Neural cell (in vitro differentiated cells): ENCODE data around the gene CCDC63. TPM values are rescaled to one million over a fixed set of nuclear protein-coding genes. Genes with fewer than 3 reads are reported as not detected.

Experiments used
- H2AFZ ChIP-seq: fragments of 200-600, 300-800 bp; sonication (generic), shearing (Covaris generic); 2 replicates; pipeline ENCODE4 v1.6.0; 2014; ENCODE audit warnings: low read depth, mild to moderate bottlenecking, antibody characterized with exemption, low read length, moderate library complexity
- H3F3A ChIP-seq: fragments of 200-600 bp; shearing (Covaris generic); 2 replicates; pipeline ENCODE4 v1.6.1; 2016; ENCODE audit warnings: mild to moderate bottlenecking, moderate library complexity, mixed read lengths, antibody characterized with exemption, low read length; ENCODE audit not compliant: insufficient read depth, poor library complexity, severe bottlenecking
- H3K27ac ChIP-seq: fragments of 200-600, 300-800 bp; sonication (generic), shearing (Covaris generic); 2 replicates; pipeline ENCODE4 v1.5.1; 2014; ENCODE audit warnings: mild to moderate bottlenecking, low read length, moderate library complexity
- H3K27me3 ChIP-seq: fragments of 300-800, 200-600 bp; sonication (generic), shearing (Covaris generic); 2 replicates; pipeline ENCODE4 v1.6.0; 2014; ENCODE audit warnings: mild to moderate bottlenecking, low read depth, low read length, moderate library complexity; ENCODE audit not compliant: insufficient read depth
- H3K36me3 ChIP-seq: fragments of 300-800, 200-600 bp; sonication (generic), shearing (Covaris generic); 2 replicates; pipeline ENCODE4 v1.5.1; 2014; ENCODE audit warnings: mild to moderate bottlenecking, antibody characterized with exemption, low read length, moderate library complexity; ENCODE audit not compliant: insufficient read depth
- H3K4me2 ChIP-seq: fragments of 300-800, 200-600 bp; sonication (generic), shearing (Covaris generic); 2 replicates; pipeline ENCODE4 v1.6.0; 2014; ENCODE audit warnings: mild to moderate bottlenecking, low read length
- H3K4me3 ChIP-seq: fragments of 300-800, 200-600 bp; sonication (generic), shearing (Covaris generic); 2 replicates; pipeline ENCODE4 v1.5.1; 2014; ENCODE audit warnings: mild to moderate bottlenecking, low read length, moderate library complexity
- H3K79me2 ChIP-seq: fragments of 200-600 bp; shearing (Covaris generic); replicated peaks from 2 replicates; pipeline ENCODE4 v1.6.0; 2014; ENCODE audit warnings: mild to moderate bottlenecking, low read length, moderate library complexity; ENCODE audit not compliant: insufficient read depth
- H3K9ac ChIP-seq: fragments of 300-800, 200-600 bp; sonication (generic), shearing (Covaris generic); 2 replicates; pipeline ENCODE4 v1.6.1; 2016; ENCODE audit warnings: mild to moderate bottlenecking, low read length, mixed read lengths
- H3K9me2 ChIP-seq: fragments of 200-600 bp; shearing (Covaris generic); 2 replicates; pipeline ENCODE4 v1.6.1; 2016; ENCODE audit warnings: mild to moderate bottlenecking, low read length, mixed read lengths; ENCODE audit not compliant: insufficient read depth
- H3K9me3 ChIP-seq: fragments of 200-600, 300-800 bp; sonication (generic), shearing (Covaris generic); 2 replicates; pipeline ENCODE4 v1.6.1; 2016; ENCODE audit warnings: mild to moderate bottlenecking, mixed run types, low read length, moderate library complexity, mixed read lengths
- H4K20me1 ChIP-seq: fragments of 200-600 bp; shearing (Covaris generic); 2 replicates; pipeline ENCODE4 v1.6.1; 2016; ENCODE audit warnings: mild to moderate bottlenecking, mixed run types; ENCODE audit not compliant: insufficient read depth
- CTCF ChIP-seq: fragments of 450-650 bp; IDR thresholded peaks from 2 replicates; pipeline ENCODE4 v1.5.1; 2014; ENCODE audit warnings: antibody characterized with exemption, mild to moderate bottlenecking, moderate library complexity; ENCODE audit not compliant: poor library complexity, severe bottlenecking
- EP300 ChIP-seq: fragments of 450-650 bp; conservative IDR thresholded peaks from 2 replicates; pipeline ENCODE4 v1.6.1; 2014; ENCODE audit warnings: antibody characterized with exemption, mild to moderate bottlenecking, moderate library complexity; ENCODE audit not compliant: poor library complexity, severe bottlenecking
- EZH2 ChIP-seq: fragments of 200-600, 300-800 bp; shearing (Covaris generic), sonication (generic); IDR thresholded peaks from 2 replicates; pipeline ENCODE4 v1.6.1; 2014; ENCODE audit warnings: antibody characterized with exemption, low read length, borderline replicate concordance, mild to moderate bottlenecking; ENCODE audit not compliant: insufficient read depth, poor library complexity, severe bottlenecking
- MXI1 ChIP-seq: fragments of 450-650 bp; conservative IDR thresholded peaks from 2 replicates; pipeline ENCODE4 v1.6.1; 2014; ENCODE audit warnings: antibody characterized with exemption, mild to moderate bottlenecking; ENCODE audit not compliant: poor library complexity, severe bottlenecking
- POLR2AphosphoS5 ChIP-seq: IDR thresholded peaks from 2 replicates; pipeline ENCODE4 v1.6.1; 2012
- RAD21 ChIP-seq: fragments of 450-650 bp; conservative IDR thresholded peaks from 2 replicates; pipeline ENCODE4 v1.6.1; 2014; ENCODE audit warnings: antibody characterized with exemption, mild to moderate bottlenecking, moderate library complexity
- REST ChIP-seq: IDR thresholded peaks from 2 replicates; pipeline ENCODE4 v1.6.1; 2012; ENCODE audit warnings: borderline replicate concordance
- SMC3 ChIP-seq: fragments of 450-650 bp; conservative IDR thresholded peaks from 2 replicates; pipeline ENCODE4 v1.6.1; 2014; ENCODE audit warnings: antibody characterized with exemption, mild to moderate bottlenecking, moderate library complexity; ENCODE audit not compliant: poor library complexity
- TAF1 ChIP-seq: IDR thresholded peaks from 2 replicates; pipeline ENCODE4 v1.6.1; 2012; ENCODE audit warnings: low read depth
- polyA plus RNA-seq: library from polyadenylated mRNA; depleted of rRNA; stranded (reverse); fragments of >200 nt; gene quantifications from 2 replicates; pipeline ENCODE4 v1.2.3, GENCODE V29; 2014

Gene CCDC63
- polyA plus RNA-seq, 1 donor from 2014 or later: not detected

- Histone ChIP-seq H2AFZ (no peak overlapping the region), H3K9me3 (no peaks in the 10 kb centered on the region), H3K9me2 (no peaks in the 10 kb centered on the region), H3K36me3 (no peaks in the 10 kb centered on the region), H3K79me2 (no peaks in the 10 kb centered on the region), H4K20me1 (no peaks in the 10 kb centered on the region), H3K27me3 (no peaks in the 10 kb centered on the region), H3K4me3 (no peak overlapping the region), H3K4me2 (no peak overlapping the region), H3K27ac (no peak overlapping the region), H3F3A (no peaks in the 10 kb centered on the region), H3K9ac (peak overlapping the region; percentile 3)
- TF ChIP-seq REST: no peak
- TF ChIP-seq CTCF: no peak
- TF ChIP-seq RAD21: no peak
- TF ChIP-seq EZH2: no peak
- no peak for TF ChIP-seq MXI1
- no peak for TF ChIP-seq EP300
These were observed 60.8 kb downstream of the CCDC63 start for GRCh38 chr12:110907583-110907982.

- no peak overlapping the region for H2AFZ ChIP-seq
These were observed 61.8 kb downstream of the CCDC63 start for GRCh38 chr12:110908377-110909152.

More at GRCh38 chr12:110908377-110909152, 61.8 kb downstream of the CCDC63 start:
- TF ChIP-seq SMC3 (no peak), RAD21 (no peak), MXI1 (no peak), EZH2 (no peak), CTCF (no peak), REST (no peak), POLR2AphosphoS5 (no peak), EP300 (no peak), TAF1 (no peak)
- Histone ChIP-seq H3K9me2 (no peaks in the 10 kb centered on the region), H3K9me3 (no peaks in the 10 kb centered on the region), H3F3A (no peaks in the 10 kb centered on the region), H3K79me2 (no peaks in the 10 kb centered on the region), H4K20me1 (no peaks in the 10 kb centered on the region), H3K27me3 (no peaks in the 10 kb centered on the region), H3K27ac (no peak overlapping the region), H3K36me3 (no peaks in the 10 kb centered on the region), H3K9ac (no peak overlapping the region), H3K4me3 (no peak overlapping the region), H3K4me2 (no peak overlapping the region)
